Urothelium cell line (cell line): ENCODE data around the gene GLDN.
"Not testable (repeated sequence)": the region's sequence is repeated elsewhere in the genome, so short reads cannot be mapped to it uniquely, and the experiment has no call there.

Source experiments
- DNase-seq: peaks from one replicate; pipeline ENCODE4 v3.0.0; 2011; ENCODE audit warnings: low spot score, mixed read lengths
- FAIRE-seq: peaks from 2 replicates; lab custom pipeline; 2011; peaks lifted over from hg19 to GRCh38; lab: Jason Lieb, UNC

Gene GLDN

DNA sequence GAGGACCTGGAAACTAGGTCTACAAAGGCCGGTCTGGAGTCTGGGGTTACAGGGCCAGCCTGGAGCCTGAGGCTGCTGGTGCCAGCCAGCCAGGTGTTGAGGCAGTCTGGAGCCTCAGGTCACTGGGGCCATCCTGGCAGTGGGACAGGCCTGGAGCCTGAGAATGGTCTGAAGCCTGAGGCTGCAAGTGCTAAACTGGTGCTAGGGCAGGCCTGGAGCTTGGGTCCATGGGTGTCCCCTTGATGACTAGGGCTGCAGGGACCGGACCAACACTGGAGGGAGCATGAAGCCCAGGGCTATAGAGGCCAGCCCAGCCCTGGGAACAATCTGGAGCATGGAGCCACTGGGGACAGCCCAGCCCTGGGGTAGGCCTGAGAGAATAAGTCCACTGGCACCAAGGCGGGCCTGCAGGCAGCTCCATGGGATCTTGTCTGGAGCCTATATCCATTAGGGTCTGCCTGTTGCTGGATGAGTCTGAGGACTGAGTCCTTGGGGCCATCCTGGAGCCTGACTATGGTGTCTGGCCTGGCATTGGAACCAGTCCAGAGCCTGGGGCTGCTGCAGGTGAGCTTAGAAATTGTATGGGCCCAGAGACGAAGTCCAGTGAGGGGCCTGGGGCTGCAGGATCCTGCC, 101.9 kb downstream of the GLDN start:
- FAIRE-seq, result no peak

DNA sequence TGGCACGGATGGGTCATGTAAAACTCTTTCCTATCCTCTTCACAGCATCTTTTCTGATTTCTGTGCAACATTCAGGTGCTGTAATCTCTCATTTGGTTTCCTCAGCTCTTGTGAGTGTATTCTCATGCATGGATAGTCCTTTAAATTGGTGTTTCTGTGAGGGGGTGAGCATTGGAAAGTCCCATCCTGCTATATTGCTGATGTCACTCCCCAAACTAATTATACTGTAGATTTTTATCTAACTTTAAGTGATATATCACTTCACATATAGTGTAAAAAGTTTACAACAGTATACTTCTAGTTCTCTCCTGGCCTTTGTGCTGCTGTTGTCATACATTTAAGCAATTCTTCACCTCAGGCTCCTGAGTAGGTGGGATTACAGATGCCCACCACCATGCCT, 102.7 kb downstream of the GLDN start:
- DNase-seq, result no peak
- no peak for FAIRE-seq

More for the DNA sequence above, 101.9 kb downstream of the GLDN start:
- no peak for DNase-seq

DNA sequence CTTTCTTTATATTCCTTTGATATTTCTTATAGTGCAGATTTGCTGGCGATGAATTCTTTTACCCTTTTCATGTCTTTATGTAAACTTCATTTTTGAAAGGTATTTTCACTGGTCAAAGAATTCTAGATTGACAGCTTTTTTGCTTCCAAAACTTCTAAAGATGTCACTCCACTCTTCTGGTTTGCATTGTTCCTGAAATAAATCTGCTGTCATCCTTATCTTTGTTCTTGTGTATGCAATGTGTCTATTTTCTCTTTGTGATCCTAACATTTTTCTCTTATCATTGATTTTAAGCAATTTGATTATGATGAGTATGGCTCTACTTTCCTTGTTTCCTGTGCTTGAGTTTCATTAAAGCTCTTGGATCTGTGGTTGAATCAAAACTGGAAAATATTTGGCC, 103.4 kb downstream of the GLDN start:
- DNase-seq (no peak), FAIRE-seq (no peak)

DNA sequence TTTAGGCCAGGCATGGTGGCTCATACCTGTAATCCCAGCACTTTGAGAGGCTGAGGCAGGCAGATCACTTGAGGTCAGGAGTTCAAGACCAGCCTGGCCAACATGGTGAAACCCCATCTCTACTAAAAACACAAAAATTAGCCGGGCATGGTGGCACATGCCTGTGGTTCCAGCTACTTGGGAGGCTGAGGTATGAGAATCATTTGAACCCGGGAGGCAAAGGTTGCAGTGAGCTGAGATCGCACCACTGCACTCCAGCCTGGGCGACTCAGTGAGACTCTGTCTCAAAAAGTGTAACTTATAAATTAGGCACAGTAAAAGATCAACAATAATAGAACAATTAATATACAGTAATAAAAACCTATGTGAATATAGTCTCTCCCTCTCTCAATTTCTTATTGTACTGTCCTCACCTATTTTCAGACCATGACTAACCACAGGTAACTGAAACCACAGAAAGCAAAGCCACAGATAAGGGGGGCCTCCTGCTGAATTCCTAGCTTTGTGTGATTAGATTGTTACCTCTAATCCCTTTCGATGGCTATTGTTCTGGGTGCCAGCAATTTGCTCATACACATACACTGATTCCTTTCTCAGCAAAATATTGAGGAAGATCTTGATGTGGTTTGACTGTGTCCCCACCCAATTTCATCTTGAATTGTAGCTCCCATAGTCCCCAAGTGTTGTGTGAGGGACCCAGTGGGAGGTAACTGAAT, 104.7 kb downstream of the GLDN start:
- FAIRE-seq, result not testable (repeated sequence)
- DNase-seq, result peak; percentile 29

DNA sequence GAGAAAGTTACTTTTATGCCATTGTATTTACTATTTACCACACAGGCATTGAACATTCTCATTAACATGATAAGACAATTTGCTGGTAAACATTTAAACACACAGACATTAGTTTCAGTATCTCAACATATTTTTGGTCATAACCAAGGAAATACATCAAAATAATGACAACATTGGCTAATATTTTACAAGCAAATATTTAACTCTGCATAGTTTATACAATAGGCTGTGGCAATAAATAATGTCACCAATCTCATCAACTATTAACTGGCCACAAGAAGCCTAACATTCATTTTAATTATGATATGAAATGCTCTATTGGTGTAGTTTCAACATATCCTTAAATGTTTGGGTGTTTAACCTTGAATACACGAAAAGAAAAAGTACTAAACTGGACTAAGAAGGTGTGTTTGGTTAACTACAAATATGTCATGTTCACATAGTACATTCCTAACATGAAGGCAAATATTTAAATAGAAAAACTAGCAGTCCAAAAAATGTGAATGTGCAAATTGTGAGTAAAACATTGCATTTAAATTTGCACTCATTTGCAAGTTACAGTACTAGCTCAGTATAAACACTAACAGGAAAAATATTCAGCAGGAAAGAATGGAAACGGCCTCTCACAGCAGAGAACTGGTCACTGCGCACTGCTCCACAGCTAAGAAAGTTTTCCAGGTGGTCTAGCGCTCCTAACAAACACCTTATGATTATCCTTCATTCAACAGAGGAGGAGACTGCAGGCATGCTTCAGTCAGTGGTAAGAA, 106.6 kb downstream of the GLDN start:
- no peak for FAIRE-seq
- no peak for DNase-seq

DNA sequence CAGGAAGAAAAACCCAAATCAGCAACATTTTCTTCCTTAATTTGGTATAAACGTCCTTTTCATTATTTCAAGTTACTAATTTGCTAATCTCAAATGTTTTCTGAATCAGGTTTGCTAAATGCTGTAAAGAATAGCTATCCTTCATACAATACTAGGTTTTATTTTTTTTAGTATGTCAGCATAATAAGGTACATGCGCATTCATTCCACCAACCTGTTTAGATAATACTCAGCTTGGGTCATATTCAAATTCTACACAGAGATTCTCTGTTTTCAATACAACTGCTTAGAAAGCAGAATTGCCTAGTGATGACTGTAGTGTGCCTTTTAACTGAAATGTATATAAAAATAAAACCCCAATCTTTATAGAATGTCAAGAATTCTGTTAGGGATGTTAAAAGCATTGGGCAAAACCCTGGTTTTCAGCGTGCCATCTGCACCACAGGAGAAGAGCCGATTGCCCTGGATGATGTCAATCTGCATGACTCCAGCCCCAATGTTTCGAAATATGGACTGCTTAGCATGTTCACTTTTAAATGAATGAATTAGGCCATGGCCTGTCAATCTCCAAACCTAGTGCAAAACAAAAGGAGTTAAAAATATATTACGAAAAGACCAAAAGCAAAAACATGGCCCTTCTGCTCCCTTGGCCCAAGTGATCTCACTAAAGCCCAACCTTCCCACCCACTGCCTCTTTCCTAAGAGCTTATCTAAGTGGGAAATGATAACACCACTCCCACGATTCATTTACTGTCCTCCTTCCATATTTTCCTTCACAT, 107.4 kb downstream of the GLDN start:
- FAIRE-seq, result no peak

DNA sequence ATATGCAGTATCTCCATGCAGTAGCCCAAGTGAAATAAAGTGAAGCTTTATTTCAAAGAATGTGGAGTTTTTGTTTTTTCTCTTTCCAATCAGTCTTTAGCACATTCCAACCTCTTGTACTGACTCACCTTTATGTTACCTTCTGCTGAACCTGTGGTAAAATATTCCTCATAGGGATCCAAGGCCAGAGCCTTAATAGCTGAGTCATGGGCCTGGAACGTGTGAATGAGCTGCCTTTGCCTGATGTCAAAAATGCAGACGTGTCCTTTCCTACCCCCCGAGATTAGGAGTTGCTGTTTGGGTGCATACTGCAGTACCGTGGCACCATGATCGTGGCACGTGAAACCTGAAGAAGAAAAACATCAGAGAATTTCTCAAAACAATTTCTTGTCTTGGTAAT, 108.5 kb downstream of the GLDN start:
- FAIRE-seq, result no peak
- DNase-seq, result peak; percentile 54

More for the DNA sequence above, 107.4 kb downstream of the GLDN start:
- no peak for DNase-seq
